ENCODE results near the gene PRPS2. TPM values are rescaled to one million over a fixed set of nuclear protein-coding genes. Genes with fewer than 3 reads are reported as not detected.

PRPS2 gene
- total and polyA plus RNA-seq, 2 of the 8 experiments (the other 6 are each of a cell fraction or from before 2014, with no cell fraction given): 11.8 to 31.4 TPM

- Histone ChIP-seq H2AK5ac (ENCODE audit: low read depth, low read length) (no peak overlapping the region), H3K56ac (replicated peaks; ENCODE audit: insufficient read length, low read depth, low read length) (no peak overlapping the region), H3K4me2 (ENCODE audit: insufficient read depth in 1 of 2, low read depth in 2 of 2, low read length in 2 of 2) (no peak overlapping the region), H3K9ac (replicated peaks in 1 of 4; ENCODE audit: extremely low read depth in 1 of 4, low read depth in 3 of 4, low read length in 3 of 4) (no peak overlapping the region), H3K27me3 (replicated peaks in 1 of 4; ENCODE audit: control insufficient read depth in 3 of 4, extremely low read depth in 1 of 4, insufficient read depth in 3 of 4, low read length in 3 of 4) (peaks cover 3 to 9% (median 6%) of the 10 kb centered on the region in 4 experiments), H2BK12ac (ENCODE audit: low read depth, low read length) (no peak overlapping the region), H3K23me2 (ENCODE audit: low read depth, low read length) (no peaks in the 10 kb centered on the region; the same call in 1 of the 2 replicates), H3K4me3 (ENCODE audit: extremely low read depth in 1 of 4, insufficient read depth in 2 of 4, low read depth in 3 of 4, low read length in 4 of 4) (no peak overlapping the region), H4K20me1 (replicated peaks in 1 of 2; ENCODE audit: control insufficient read depth in 1 of 2, insufficient read depth in 2 of 2, low read length in 2 of 2) (no peaks in the 10 kb centered on the region), H4K91ac (replicated peaks; ENCODE audit: insufficient read length, low read length) (no peak overlapping the region), H3K23ac (ENCODE audit: insufficient read length) (no peak overlapping the region), H3K4ac (replicated peaks; ENCODE audit: insufficient read length, low read depth, low read length) (no peak overlapping the region), H3K27ac (ENCODE audit: low read depth, low read length) (no peak overlapping the region), H2BK15ac (ENCODE audit: low read length) (no peak overlapping the region), H2BK20ac (ENCODE audit: low read length) (no peak overlapping the region), H2BK120ac (replicated peaks; ENCODE audit: low read depth, low read length) (no peak overlapping the region), H3K9me3 (ENCODE audit: insufficient read depth in 2 of 2, low read depth in 1 of 2, low read length in 1 of 2) (no peaks in the 10 kb centered on the region), H3K36me3 (ENCODE audit: control insufficient read depth in 2 of 4, insufficient read depth in 4 of 4, low read length in 3 of 4) (no peaks in the 10 kb centered on the region; a peak in 1 of 8 replicates), H4K8ac (ENCODE audit: extremely low read depth, insufficient read depth, low read length) (no peak overlapping the region), H4K5ac (ENCODE audit: insufficient read length, low read depth, low read length) (no peak overlapping the region), H3K18ac (ENCODE audit: extremely low read depth, low read length) (no peak overlapping the region), H3K79me2 (ENCODE audit: control insufficient read depth in 1 of 2, insufficient read depth in 2 of 2, low read length in 2 of 2) (peaks cover 0 to 16% of the 10 kb centered on the region in 2 experiments; a peak in 2 of 4 replicates), H3K4me1 (replicated peaks in 1 of 4; ENCODE audit: control insufficient read depth in 3 of 4, insufficient read depth in 4 of 4, low read length in 3 of 4) (peaks cover 0 to 4% (median 0%) of the 10 kb centered on the region in 4 experiments; a peak in 2 of 7 replicates), H2AFZ (ENCODE audit: low read length) (no peak overlapping the region), H3K14ac (ENCODE audit: insufficient read length) (no peak overlapping the region), H3K79me1 (ENCODE audit: low read depth, low read length) (no peaks in the 10 kb centered on the region), H2BK5ac (ENCODE audit: low read depth, low read length) (no peak overlapping the region)
- no peak for DNase-seq (ENCODE audit: low read depth in 1 of 2, low spot score in 2 of 2)
- FAIRE-seq: no peak
- POLR2A ChIA-PET (ENCODE audit: partially characterized antibody): no interaction called here
- WGBS, 2 experiments (ENCODE audit: extremely low coverage in 1 of 2, insufficient coverage in 1 of 2, insufficient read length in 1 of 2, insufficient replicate concordance in 2 of 2, low coverage in 1 of 2, low lambda C conversion rate in 2 of 2, missing lambda C conversion rate in 1 of 2): 86% methylated on average over 1 of the region's 1 CpG; no CpG with 5 or more reads in 1 of the 2 experiments
- TF ChIP-seq HDAC2 (IDR thresholded peaks at IDR 0.05; ENCODE audit: borderline replicate concordance in 1 of 2, low read depth in 2 of 2, low read length in 2 of 2): no peak
- TF ChIP-seq TCF12 (IDR thresholded peaks at IDR 0.05; ENCODE audit: low read depth, low read length): no peak
- no peak for TF ChIP-seq POLR2AphosphoS5 (IDR thresholded peaks at IDR 0.05; ENCODE audit: low read depth, low read length)
- TF ChIP-seq ASH2L (IDR thresholded peaks at IDR 0.05; ENCODE audit: low read length): no peak
- TF ChIP-seq SUZ12 (IDR thresholded peaks at IDR 0.05; ENCODE audit: low read length): no peak
- no peak for TF ChIP-seq HDAC6 (IDR thresholded peaks at IDR 0.05; ENCODE audit: low read depth, low read length)
- no peak for TF ChIP-seq CHD2 (IDR thresholded peaks at IDR 0.05; ENCODE audit: low read length)
- no peak for TF ChIP-seq RAD21 (IDR thresholded peaks at IDR 0.05 in 1 of 2, conservative IDR thresholded peaks at IDR 0.05 in 1 of 2; ENCODE audit: low read depth in 2 of 2, low read length in 2 of 2)
- no peak for TF ChIP-seq EP300 (IDR thresholded peaks at IDR 0.05; ENCODE audit: borderline replicate concordance in 1 of 2, low read depth in 2 of 2, low read length in 2 of 2)
- TF ChIP-seq CREB1 (IDR thresholded peaks at IDR 0.05): no peak
- CTCF ChIA-PET (ENCODE audit: partially characterized antibody): no interaction called here
Measured at GRCh38 chrX:12788645-12789044, 2.6 kb upstream of the PRPS2 start.
